H1 (cell line): Measurements from ENCODE around the gene NT5C1B. TPM values are rescaled to one million over a fixed set of nuclear protein-coding genes. Genes with fewer than 3 reads are reported as not detected.

Experiments used
- CTCF ChIA-PET: fragments of 300-600 bp; sonication (Branson Sonifier 250); formaldehyde crosslinking; loops from one replicate; lab custom pipeline; 2021; ENCODE audit not compliant: partially characterized antibody; lab: Charles Lee
- POLR2A ChIA-PET: fragments of 300-600 bp; sonication (Branson Sonifier 250); formaldehyde crosslinking; loops from one replicate; lab custom pipeline; 2021; ENCODE audit warnings: inconsistent platforms; ENCODE audit not compliant: partially characterized antibody; lab: Charles Lee
- DNase-seq, 2 experiments: peaks; one replicate each; pipeline versions ENCODE4 v3.0.0 to v3.0.0-alpha.2; 2010 to 2022; ENCODE audit warnings: low spot score in 2 of 2, low read depth in 1 of 2, mixed read lengths in 1 of 2
- FAIRE-seq: peaks from 2 replicates; lab custom pipeline; 2011; peaks lifted over from hg19 to GRCh38; lab: Jason Lieb, UNC
- H2AFZ ChIP-seq: 2 replicates; pipeline ENCODE4 v1.8.1; 2012; ENCODE audit warnings: low read length, inconsistent platforms
- H2AK5ac ChIP-seq: 2 replicates; pipeline ENCODE4 v1.6.1; 2013; ENCODE audit warnings: low read depth, low read length
- H2BK120ac ChIP-seq: replicated peaks from 2 replicates; pipeline ENCODE3; 2013; ENCODE audit warnings: low read depth, low read length, inconsistent platforms
- H2BK12ac ChIP-seq: 2 replicates; pipeline ENCODE4 v1.6.1; 2013; ENCODE audit warnings: low read depth, low read length
- H2BK15ac ChIP-seq: 2 replicates; pipeline ENCODE4 v1.6.1; 2013; ENCODE audit warnings: low read length
- H2BK20ac ChIP-seq: 2 replicates; pipeline ENCODE4 v1.6.1; 2013; ENCODE audit warnings: low read length
- H2BK5ac ChIP-seq: 2 replicates; pipeline ENCODE4 v1.6.1; 2013; ENCODE audit warnings: low read depth, low read length
- H3K14ac ChIP-seq: 2 replicates; pipeline ENCODE4 v1.6.1; 2013; ENCODE audit warnings: inconsistent platforms; ENCODE audit not compliant: insufficient read length
- H3K18ac ChIP-seq: 2 replicates; pipeline ENCODE4 v1.6.1; 2013; ENCODE audit warnings: low read length; ENCODE audit errors: extremely low read depth
- H3K23ac ChIP-seq: 2 replicates; pipeline ENCODE4 v1.6.1; 2013; ENCODE audit warnings: inconsistent platforms; ENCODE audit not compliant: insufficient read length
- H3K23me2 ChIP-seq: 2 replicates; pipeline ENCODE4 v1.6.1; 2013; ENCODE audit warnings: low read depth, low read length
- H3K27ac ChIP-seq: 2 replicates; pipeline ENCODE4 v1.6.1; 2011; ENCODE audit warnings: low read depth, low read length, inconsistent platforms
- H3K27me3 ChIP-seq, 4 experiments: replicated peaks in 1 of 4; 1 replicate in 1 of 4; 2 replicates in 3 of 4; pipeline versions ENCODE4 v1.6.1 to v1.8.1; 2011 to 2013; ENCODE audit warnings: low read length in 3 of 4, mild to moderate bottlenecking in 3 of 4, inconsistent platforms in 2 of 4, mixed read lengths in 2 of 4, moderate library complexity in 1 of 4; ENCODE audit not compliant: control insufficient read depth in 3 of 4, insufficient read depth in 3 of 4; ENCODE audit errors: extremely low read depth in 1 of 4
- H3K36me3 ChIP-seq, 4 experiments: 2 replicates each; pipeline versions ENCODE4 v1.6.1 to v1.8.1; 2011 to 2013; ENCODE audit warnings: mild to moderate bottlenecking in 4 of 4, low read length in 3 of 4, moderate library complexity in 2 of 4, control low read depth in 1 of 4, inconsistent platforms in 1 of 4; ENCODE audit not compliant: insufficient read depth in 4 of 4, control insufficient read depth in 2 of 4
- H3K4ac ChIP-seq: replicated peaks from 2 replicates; pipeline ENCODE3; 2013; ENCODE audit warnings: low read length, low read depth, mixed read lengths, inconsistent platforms; ENCODE audit not compliant: insufficient read length
- H3K4me1 ChIP-seq, 4 experiments: replicated peaks in 1 of 4; 1 replicate in 1 of 4; 2 replicates in 3 of 4; pipeline versions ENCODE4 v1.6.1 to v1.8.1; 2011 to 2013; ENCODE audit warnings: low read length in 3 of 4, inconsistent platforms in 2 of 4, mixed read lengths in 1 of 4; ENCODE audit not compliant: insufficient read depth in 4 of 4, control insufficient read depth in 3 of 4
- H3K4me2 ChIP-seq, 2 experiments: 2 replicates each; pipeline versions ENCODE4 v1.6.1 to v1.8.1; 2011 to 2013; ENCODE audit warnings: low read depth in 2 of 2, low read length in 2 of 2, control low read depth in 1 of 2, inconsistent platforms in 1 of 2, mild to moderate bottlenecking in 1 of 2; ENCODE audit not compliant: insufficient read depth in 1 of 2
- H3K4me3 ChIP-seq, 4 experiments: fragments of 200-600, 300-600 bp in 1 of 4; sonication (generic), shearing (Covaris generic), sonication (Bioruptor Twin) in 1 of 4; 2 replicates each; pipeline versions ENCODE4 v1.5.1 to v1.8.1; 2011 to 2016; ENCODE audit warnings: low read length in 4 of 4, low read depth in 3 of 4, control low read depth in 2 of 4, inconsistent platforms in 2 of 4, mild to moderate bottlenecking in 2 of 4, mixed read lengths in 1 of 4, moderate library complexity in 1 of 4; ENCODE audit not compliant: insufficient read depth in 2 of 4; ENCODE audit errors: extremely low read depth in 1 of 4
- H3K56ac ChIP-seq: replicated peaks from 2 replicates; pipeline ENCODE3; 2013; ENCODE audit warnings: low read depth, mild to moderate bottlenecking, mixed read lengths, low read length, inconsistent platforms; ENCODE audit not compliant: insufficient read length
- H3K79me1 ChIP-seq: 2 replicates; pipeline ENCODE4 v1.6.1; 2013; ENCODE audit warnings: low read depth, low read length, control low read depth
- H3K79me2 ChIP-seq, 2 experiments: 2 replicates each; pipeline versions ENCODE4 v1.6.1 to v1.8.1; 2012 to 2013; ENCODE audit warnings: low read length in 2 of 2, mild to moderate bottlenecking in 2 of 2, inconsistent platforms in 1 of 2; ENCODE audit not compliant: insufficient read depth in 2 of 2, control insufficient read depth in 1 of 2
- H3K9ac ChIP-seq, 4 experiments: replicated peaks in 1 of 4; 1 replicate in 1 of 4; 2 replicates in 3 of 4; pipeline versions ENCODE4 v1.6.1 to v1.8.1; 2011 to 2013; ENCODE audit warnings: low read depth in 3 of 4, low read length in 3 of 4, control low read depth in 2 of 4, mild to moderate bottlenecking in 2 of 4, moderate library complexity in 2 of 4, inconsistent platforms in 1 of 4; ENCODE audit errors: extremely low read depth in 1 of 4
- H3K9me3 ChIP-seq, 2 experiments: 2 replicates each; pipeline versions ENCODE4 v1.6.1 to v1.8.1; 2012 to 2013; ENCODE audit warnings: mild to moderate bottlenecking in 2 of 2, moderate library complexity in 2 of 2, control low read depth in 1 of 2, inconsistent platforms in 1 of 2, low read depth in 1 of 2, low read length in 1 of 2, mixed read lengths in 1 of 2; ENCODE audit not compliant: insufficient read depth in 2 of 2
- H4K20me1 ChIP-seq, 2 experiments: replicated peaks in 1 of 2; 2 replicates each; pipeline versions ENCODE3 to v1.8.1; 2011 to 2013; ENCODE audit warnings: inconsistent platforms in 2 of 2, low read length in 2 of 2, mild to moderate bottlenecking in 1 of 2; ENCODE audit not compliant: insufficient read depth in 2 of 2, control insufficient read depth in 1 of 2
- H4K5ac ChIP-seq: 2 replicates; pipeline ENCODE4 v1.6.1; 2013; ENCODE audit warnings: low read length, low read depth, mixed read lengths, inconsistent platforms; ENCODE audit not compliant: insufficient read length
- H4K8ac ChIP-seq: 2 replicates; pipeline ENCODE4 v1.8.0; 2013; ENCODE audit warnings: mild to moderate bottlenecking, moderate library complexity, low read length, inconsistent platforms; ENCODE audit not compliant: insufficient read depth; ENCODE audit errors: extremely low read depth
- H4K91ac ChIP-seq: replicated peaks from 2 replicates; pipeline ENCODE3; 2013; ENCODE audit warnings: low read length, mixed read lengths, inconsistent platforms; ENCODE audit not compliant: insufficient read length
- BRCA1 ChIP-seq: IDR thresholded peaks from 2 replicates; pipeline ENCODE4 v1.6.1; 2012; ENCODE audit warnings: low read depth, low read length, improper control_type of control experiment
- CBX8 ChIP-seq: fragments of 300-800, 300-1000 bp; sonication (generic); IDR thresholded peaks from 2 replicates; pipeline ENCODE4 v1.7.1; 2016; ENCODE audit warnings: low read depth, low read length, borderline replicate concordance
- CTCF ChIP-seq, 3 experiments: IDR thresholded peaks; 1 replicate in 2 of 3; 2 replicates in 1 of 3; pipeline versions ENCODE4 v1.5.1 to v1.6.1; 2011; ENCODE audit warnings: low read length in 3 of 3, mild to moderate bottlenecking in 3 of 3, inconsistent platforms in 2 of 3, low read depth in 1 of 3, moderate library complexity in 1 of 3; ENCODE audit not compliant: insufficient read depth in 1 of 3; ENCODE audit errors: control extremely low read depth in 1 of 3
- HDAC6 ChIP-seq: IDR thresholded peaks from one replicate; pipeline ENCODE4 v1.7.1; 2012; ENCODE audit warnings: low read depth, mild to moderate bottlenecking, inconsistent platforms, low read length, moderate library complexity
- KDM1A ChIP-seq: fragments of 200-600, 300-600 bp; sonication (generic); IDR thresholded peaks from 2 replicates; pipeline ENCODE4 v1.7.1; 2016; ENCODE audit warnings: mild to moderate bottlenecking, low read length, borderline replicate concordance
- MAFK ChIP-seq: IDR thresholded peaks from 2 replicates; pipeline ENCODE4 v1.6.1; 2012; ENCODE audit warnings: low read depth, mild to moderate bottlenecking, improper control_type of control experiment, low read length
- POLR2AphosphoS5 ChIP-seq: IDR thresholded peaks from 2 replicates; pipeline ENCODE4 v1.6.1; 2011; ENCODE audit warnings: low read depth, low read length
- POU5F1 ChIP-seq: IDR thresholded peaks from 2 replicates; pipeline ENCODE4 v1.6.1; 2011; ENCODE audit warnings: low read depth, mild to moderate bottlenecking, low read length, moderate library complexity
- RFX5 ChIP-seq: IDR thresholded peaks from 2 replicates; pipeline ENCODE4 v1.6.1; 2011; ENCODE audit warnings: low read depth, low read length, improper control_type of control experiment, borderline replicate concordance
- RXRA ChIP-seq: IDR thresholded peaks from 2 replicates; pipeline ENCODE4 v1.6.1; 2011; ENCODE audit warnings: low read depth, mild to moderate bottlenecking, low read length, moderate library complexity; ENCODE audit not compliant: insufficient read depth
- TEAD4 ChIP-seq: IDR thresholded peaks from 2 replicates; pipeline ENCODE4 v1.6.1; 2012; ENCODE audit warnings: low read depth, low read length, inconsistent platforms, mixed read lengths
- ZNF274 ChIP-seq: IDR thresholded peaks from 2 replicates; pipeline ENCODE4 v1.7.0; 2012; ENCODE audit warnings: low read length, borderline replicate concordance; ENCODE audit errors: extremely low read depth
- WGBS, 2 experiments: shearing (Covaris generic) in 1 of 2; methylation state at CpG; one replicate each; pipeline versions ENCODE4 v1.1.6 to v1.1.7; 2013 to 2015; ENCODE audit warnings: low lambda C conversion rate in 2 of 2, mixed read lengths in 2 of 2, inconsistent platforms in 1 of 2, low coverage in 1 of 2, missing lambda C conversion rate in 1 of 2; ENCODE audit not compliant: insufficient replicate concordance in 2 of 2, insufficient coverage in 1 of 2, insufficient read length in 1 of 2; ENCODE audit errors: extremely low coverage in 1 of 2, missing lambda C conversion rate in 1 of 2; 5-methylcytosine and 5-hydroxymethylcytosine counted together
- polyA plus RNA-seq, 7 experiments: library from polyadenylated mRNA; depleted of rRNA in 3 of 7; stranded (reverse) in 5 of 7; unstranded in 2 of 7; fragments of >200 nt in 5 of 7; fragments of 200-250 nt in 2 of 7; gene quantifications; 1 replicate in 5 of 7; 2 replicates in 1 of 7; 4 replicates in 1 of 7; pipeline versions ENCODE4 v1.2.1 to v1.2.3, GENCODE V29; 2011 to 2013; ENCODE audit warnings: missing spikeins in 2 of 7, mixed read lengths in 2 of 7
- total RNA-seq: library from RNA; stranded (reverse); fragmentation: NEBNext Ultra II Directional; extraction: Animal tissue kit (Norgen Biotek cat#: 25700); gene quantifications from 2 replicates; pipeline ENCODE4 v1.2.1, GENCODE V29; 2021

Gene NT5C1B
- total and polyA plus RNA-seq, 2 of the 8 experiments (the other 6 are each of a cell fraction or from before 2014, with no cell fraction given) = not detected

- H2AK5ac ChIP-seq = no peak overlapping the region
- no peaks in the 10 kb centered on the region for H3K79me1 ChIP-seq
- H3K9me3 ChIP-seq = peaks cover 8 to 9% of the 10 kb centered on the region in 2 experiments; a peak in 1 of 4 replicates
- no peak overlapping the region for H3K4me2 ChIP-seq
- no peak overlapping the region for H3K27ac ChIP-seq
- no peaks in the 10 kb centered on the region for H3K27me3 ChIP-seq
- no peak overlapping the region for H2BK120ac ChIP-seq
- ChIA-PET POLR2A (no interaction called here), CTCF (interaction anchor here (0.6 to 1.1 kb wide), 2 partner anchors 23 to 186 kb away, joined by 3 to 4 read pairs; no protein-coding TSS in a partner anchor)
- H2BK12ac ChIP-seq = no peak overlapping the region
- no peak overlapping the region for H3K18ac ChIP-seq
- no peak overlapping the region for H3K4ac ChIP-seq
- H2BK20ac ChIP-seq = no peak overlapping the region
- no peak for DNase-seq
- no peaks in the 10 kb centered on the region for H3K4me1 ChIP-seq
- peaks cover 2% of the 10 kb centered on the region; the same call in 1 of the 2 replicates for H3K23me2 ChIP-seq
- no peak overlapping the region for H2BK5ac ChIP-seq
- no peak overlapping the region for H2BK15ac ChIP-seq
- H4K5ac ChIP-seq = no peak overlapping the region
- no peak overlapping the region for H3K4me3 ChIP-seq
- H3K56ac ChIP-seq = no peak overlapping the region
- no peak overlapping the region for H4K91ac ChIP-seq
- H3K9ac ChIP-seq = no peak overlapping the region
- no peaks in the 10 kb centered on the region for H3K79me2 ChIP-seq
- no peak for FAIRE-seq
- H3K14ac ChIP-seq = no peak overlapping the region
- no peaks in the 10 kb centered on the region for H4K20me1 ChIP-seq
- no peak overlapping the region for H4K8ac ChIP-seq
- H2AFZ ChIP-seq = no peak overlapping the region
- no peak overlapping the region for H3K23ac ChIP-seq
- 75% methylated on average over 1 of the region's 1 CpG; no CpG with 5 or more reads in 1 of the 2 experiments for WGBS, 2 experiments
- no peaks in the 10 kb centered on the region for H3K36me3 ChIP-seq
- TF ChIP-seq TEAD4 (no peak), RXRA (no peak), BRCA1 (no peak), POLR2AphosphoS5 (no peak), MAFK (no peak), CTCF (IDR thresholded peaks at IDR 0.05; ENCODE audit: control extremely low read depth in 1 of 3, insufficient read depth in 1 of 3, low read depth in 1 of 3, low read length in 3 of 3) (no peak), POU5F1 (no peak), HDAC6 (no peak), CBX8 (no peak), KDM1A (no peak), ZNF274 (no peak), RFX5 (no peak)
These were observed 41.2 kb upstream of the NT5C1B start for GRCh38 chr2:18630541-18630940.
